HG03354 (cell line): Measurements from ENCODE around the gene FLRT3.

ENCODE experiments used
- ATAC-seq: cut with Tn5 transposase; IDR thresholded peaks from one replicate; pipeline ENCODE4 v1.9.1; 2021; ENCODE audit warnings: mild to moderate bottlenecking; ENCODE audit not compliant: unreplicated experiment, poor library complexity, severe bottlenecking

The FLRT3 gene

DNA sequence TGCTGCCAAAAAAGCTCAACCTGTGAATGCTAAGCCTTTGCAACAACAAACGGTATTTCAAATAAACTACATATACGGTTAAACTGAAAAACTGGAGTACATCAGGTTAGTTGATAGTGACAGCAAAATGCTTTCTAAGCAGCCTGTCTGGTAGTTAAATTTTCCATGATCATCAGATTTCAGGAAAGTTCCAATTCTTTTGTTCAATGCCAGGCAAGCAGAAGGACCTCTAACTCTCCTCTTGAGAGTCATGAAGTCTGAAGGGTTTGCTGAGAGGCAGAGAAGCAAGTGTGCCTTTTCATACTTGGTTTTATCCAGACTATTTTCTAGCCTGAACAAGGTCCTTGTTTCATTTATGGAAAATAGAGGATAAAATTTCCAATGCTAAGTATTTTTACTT is 4.5 kb downstream of the FLRT3 start:
- ATAC-seq, result no peak

- no peak for ATAC-seq
Observed at GRCh38 chr20:14331646-14332045, 5.8 kb downstream of the FLRT3 start.

GRCh38 chr20:14319704-14320103 is 17.7 kb downstream of the FLRT3 start:
- ATAC-seq, result no peak

DNA sequence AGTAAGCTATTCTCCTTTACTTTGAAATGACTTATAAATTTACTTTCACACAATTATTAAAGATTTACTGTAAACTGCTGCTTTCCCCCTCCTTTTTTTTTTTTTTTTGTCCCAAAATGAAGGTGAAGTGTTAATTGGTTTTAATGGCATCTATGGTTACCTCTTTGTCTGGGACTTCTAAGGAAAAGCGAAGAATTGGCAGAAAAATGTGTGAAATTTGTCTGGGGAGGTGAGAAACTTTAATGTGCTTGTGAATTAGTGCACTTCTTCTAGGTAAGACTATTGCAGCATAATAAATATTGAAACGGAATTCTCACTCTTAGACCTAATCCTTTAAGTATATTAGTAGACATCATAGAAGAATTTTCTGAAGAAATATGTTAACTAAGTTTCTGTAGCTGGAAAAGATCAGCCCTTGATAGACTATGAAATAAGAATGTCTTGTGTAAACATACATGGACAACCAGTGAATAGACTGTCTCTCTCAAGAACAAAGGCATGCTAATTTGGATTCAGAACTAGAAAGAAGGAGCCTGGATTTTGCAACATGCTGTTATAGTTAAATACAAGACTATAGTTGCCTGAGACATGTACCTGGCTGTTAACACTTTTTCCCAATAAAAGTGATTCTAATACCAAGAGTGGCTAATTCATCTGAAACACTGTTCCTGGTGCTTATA is 23.9 kb downstream of the FLRT3 start:
- no peak for ATAC-seq

DNA sequence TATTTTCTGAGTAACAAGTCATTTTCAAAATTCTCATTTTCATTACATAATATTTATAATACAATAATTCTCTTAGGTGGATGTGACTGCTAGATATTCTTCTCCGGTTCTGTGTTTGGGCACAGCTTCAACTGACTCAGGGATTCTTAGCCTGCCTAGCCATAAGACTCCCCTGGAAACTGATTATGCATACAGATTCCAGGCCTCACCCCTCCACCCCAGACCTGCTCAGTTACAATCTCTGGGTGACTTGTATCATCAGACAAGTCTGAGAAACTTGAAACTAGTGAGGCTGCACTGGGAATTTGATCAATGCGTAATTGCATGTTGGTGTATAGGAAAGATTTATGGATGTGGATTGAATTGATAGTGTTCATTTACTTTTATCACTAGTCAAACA is 25.4 kb downstream of the FLRT3 start:
- no peak for ATAC-seq

GRCh38 chr20:14310977-14311627 is 26.3 kb downstream of the FLRT3 start:
- no peak for ATAC-seq

DNA sequence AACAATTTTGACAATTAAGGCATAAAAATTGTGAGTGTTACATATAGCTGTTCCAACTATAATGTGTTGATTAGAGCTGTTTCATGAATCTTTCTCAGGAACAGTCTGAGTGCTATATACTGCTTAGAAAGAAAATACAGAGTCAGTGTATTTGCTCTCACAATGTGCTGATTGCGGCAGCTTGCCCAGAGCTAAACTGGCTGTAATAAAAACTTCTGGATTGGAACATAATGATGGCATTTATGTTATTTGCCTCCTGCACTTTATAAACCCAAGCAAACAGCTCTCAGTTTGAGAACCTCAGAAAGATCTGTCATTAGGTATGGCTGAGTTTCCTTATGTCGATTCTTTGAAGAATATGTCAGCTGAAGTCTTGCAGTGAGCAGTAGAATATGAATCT is 29.5 kb downstream of the FLRT3 start:
- no peak for ATAC-seq

GRCh38 chr20:14304472-14304871 is 32.9 kb downstream of the FLRT3 start:
- ATAC-seq, result no peak

DNA sequence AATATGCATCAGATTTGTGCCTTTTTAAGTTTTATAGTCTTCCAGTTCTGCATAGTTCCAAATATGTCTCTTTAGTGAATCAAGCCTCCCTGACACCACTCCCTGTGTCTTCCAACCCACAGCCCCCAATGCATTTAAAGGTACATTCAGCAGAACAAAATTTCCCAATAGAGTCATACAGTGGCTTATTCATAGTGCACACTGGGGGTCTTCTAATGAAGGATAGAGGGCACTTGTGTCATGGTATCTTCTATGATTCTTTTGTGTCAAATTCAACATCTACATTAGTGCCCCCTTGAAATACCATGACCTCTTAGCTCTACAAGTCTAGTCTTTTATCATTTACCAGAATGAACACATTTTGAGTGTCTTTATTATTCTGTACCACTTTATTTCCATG is 33.8 kb downstream of the FLRT3 start:
- ATAC-seq, result no peak

- ATAC-seq, result no peak
Observed at GRCh38 chr20:14303106-14303505, 34.3 kb downstream of the FLRT3 start.

DNA sequence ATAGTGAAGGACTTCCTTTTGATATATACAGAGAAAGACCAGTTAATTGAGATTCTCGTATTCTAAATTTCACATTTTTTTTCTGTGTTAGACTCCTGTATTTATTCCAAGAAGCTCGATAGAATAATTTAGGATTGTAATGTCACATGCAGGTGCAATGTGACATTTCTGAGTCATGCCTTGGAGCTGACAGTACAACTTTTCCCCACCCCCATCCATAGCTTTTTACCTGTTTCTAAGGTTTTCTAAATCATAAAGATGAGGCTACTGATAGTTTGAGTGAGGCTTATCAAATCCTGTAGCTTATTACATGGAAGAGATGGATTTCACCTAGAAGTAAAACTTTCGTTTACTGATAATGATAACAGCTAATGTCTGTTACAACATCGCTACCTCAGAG is 37.6 kb downstream of the FLRT3 start:
- no peak for ATAC-seq

DNA sequence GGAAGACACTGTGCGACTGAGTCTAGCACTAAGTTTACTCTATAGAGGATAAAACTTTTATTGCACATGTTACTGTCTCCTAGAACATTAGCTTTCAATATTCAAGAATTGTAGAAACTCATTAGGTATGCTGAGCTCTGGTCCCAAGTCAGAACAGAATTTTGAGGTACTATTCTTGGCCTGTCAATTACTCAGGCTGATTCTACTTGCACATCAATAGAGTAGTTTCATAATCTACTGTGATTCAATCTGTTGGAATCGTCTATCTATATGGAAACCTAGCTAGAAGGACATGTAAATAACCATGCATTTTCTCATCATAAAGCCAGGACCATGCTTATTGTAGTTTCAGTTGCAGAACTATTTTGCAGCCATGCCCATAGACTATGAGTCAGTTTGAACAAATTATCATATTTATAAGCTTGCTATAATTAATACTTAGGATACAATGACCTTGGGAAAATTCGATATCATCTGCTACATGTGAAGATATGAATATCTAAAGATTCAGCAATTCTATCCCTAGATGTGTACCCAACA is 41.6 kb downstream of the FLRT3 start:
- ATAC-seq, result no peak

DNA sequence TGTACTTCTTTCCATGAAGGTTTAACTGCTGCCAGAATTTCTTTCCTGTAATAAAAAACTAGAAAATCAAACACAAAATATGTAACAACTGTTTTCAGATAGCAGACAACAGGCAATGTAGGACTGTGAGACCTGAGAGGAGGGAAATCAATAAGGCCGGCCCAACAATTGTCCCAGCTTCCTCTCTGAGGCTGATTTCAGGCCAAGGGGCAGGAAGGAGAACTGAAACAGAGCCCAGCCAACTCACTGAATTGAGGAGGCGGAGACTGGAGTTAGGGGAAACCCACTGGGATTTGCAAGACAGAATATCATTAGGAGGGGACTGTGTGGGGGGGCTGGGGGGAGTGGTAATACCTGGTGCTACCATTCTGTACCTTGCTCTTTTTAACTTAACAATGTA is 42.2 kb downstream of the FLRT3 start:
- no peak for ATAC-seq

- ATAC-seq, result no peak
Observed at GRCh38 chr20:14291502-14291901, 45.9 kb downstream of the FLRT3 start.

DNA sequence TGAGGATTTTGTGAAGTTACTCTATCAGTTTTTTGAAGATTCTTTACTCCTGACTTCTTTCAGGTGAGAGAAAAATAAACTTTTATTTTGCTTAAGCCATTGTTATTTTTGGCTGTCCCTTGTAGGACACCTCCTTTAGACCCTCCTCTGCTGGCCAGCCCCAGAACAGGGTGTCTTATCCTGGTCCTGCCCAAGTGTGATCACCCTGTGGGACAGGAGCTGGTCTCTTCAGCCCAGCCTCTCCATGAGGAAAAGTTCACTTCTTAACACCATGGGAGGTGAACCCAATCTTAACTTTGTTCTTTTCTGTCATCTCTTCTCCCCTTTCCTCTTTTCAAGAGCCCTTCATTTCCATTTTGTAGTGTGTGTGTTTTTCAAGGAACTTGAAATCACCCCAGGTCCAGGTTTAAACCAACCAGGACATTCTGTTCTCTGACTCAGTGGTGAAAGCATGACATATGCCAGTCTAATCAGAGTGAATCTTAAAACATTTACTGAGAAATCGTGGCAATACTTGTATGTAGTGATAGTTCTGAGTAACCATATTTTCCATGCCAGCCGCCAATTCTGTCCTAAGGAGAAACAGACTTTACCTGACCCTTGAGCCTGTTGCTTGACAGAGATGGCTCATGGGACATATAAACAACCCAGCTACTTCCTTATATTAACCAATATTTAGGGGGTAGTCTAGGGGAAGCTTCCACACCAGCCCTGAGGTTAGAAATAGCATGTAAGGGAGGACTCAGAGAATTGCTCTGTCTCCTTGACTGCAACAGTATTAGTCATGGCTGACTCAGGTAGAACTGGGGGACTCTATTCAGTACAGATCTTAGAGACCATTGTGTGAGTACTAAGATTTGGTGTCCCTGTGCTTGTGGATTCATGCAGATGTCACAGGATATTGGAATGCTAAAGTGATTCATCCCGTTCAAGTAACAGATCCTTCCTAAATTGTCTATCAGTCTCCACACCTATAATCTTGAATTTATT is 48.8 kb downstream of the FLRT3 start:
- no peak for ATAC-seq

DNA sequence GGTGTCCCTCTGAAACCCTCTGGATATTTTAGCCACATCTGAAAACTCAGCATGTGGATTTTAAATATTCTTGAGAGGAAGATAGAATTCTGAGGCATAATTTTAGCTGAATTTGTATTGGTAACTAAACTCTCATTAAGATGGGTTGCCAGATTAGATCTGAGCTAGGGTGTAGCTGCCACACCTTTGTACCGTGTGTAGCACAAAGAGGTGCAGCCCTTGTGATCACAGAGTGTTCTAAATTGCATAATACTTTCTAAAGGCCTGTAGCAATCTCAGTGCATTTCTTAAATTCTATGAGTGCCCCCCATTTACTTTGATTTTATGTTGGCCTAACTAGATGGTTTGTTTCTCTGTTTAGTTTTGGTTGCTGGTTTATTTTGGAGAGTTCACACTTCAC is 53.0 kb downstream of the FLRT3 start:
- no peak for ATAC-seq

- no peak for ATAC-seq
Observed at GRCh38 chr20:14282140-14282539, 55.3 kb downstream of the FLRT3 start.
